HepG2 (cell line): ENCODE data around the gene USH2A. TPM values are rescaled to one million over a fixed set of nuclear protein-coding genes. Genes with fewer than 3 reads are reported as not detected.

Experiments
- ATAC-seq: fragments of 200-7000 bp; cut with Tn5 transposase; 3 replicates; pipeline ENCODE4 v1.9.1; 2020; ENCODE audit warnings: mild to moderate bottlenecking, moderate library complexity
- BruUV-seq: library from RNA; stranded (reverse); fragments of 400-500 nt; replicated peaks from 2 replicates; lab custom pipeline; 2021; lab: Mats Ljungman, UMichigan
- CTCF ChIA-PET: fragments of 300-600 bp; formaldehyde crosslinking; extraction: SDS; loops from one replicate; lab custom pipeline; 2021; ENCODE audit warnings: low total read pairs, inconsistent platforms, low intra/inter-chr PET ratio; lab: Yijun Ruan, JAX
- POLR2A ChIA-PET: fragments of 350-600 bp; sonication (Branson Sonifier 250); formaldehyde crosslinking; loops from one replicate; lab custom pipeline; 2020; ENCODE audit warnings: antibody characterized with exemption, inconsistent platforms; lab: Yijun Ruan, JAX
- DNase-seq: peaks from one replicate; pipeline ENCODE4 v3.0.0-alpha.2; 2015; ENCODE audit warnings: low spot score
- FAIRE-seq: peaks from 3 replicates; lab custom pipeline; 2011; peaks lifted over from hg19 to GRCh38; lab: Jason Lieb, UNC
- H2AFZ ChIP-seq: one replicate; pipeline ENCODE4 v1.6.1; 2011; ENCODE audit warnings: low read length, inconsistent platforms
- H3K27ac ChIP-seq: fragments of 300-600 bp; 3 replicates; pipeline ENCODE4 v1.8.0; 2011; ENCODE audit warnings: mixed run types, mild to moderate bottlenecking, mixed read lengths, low read length, inconsistent platforms; ENCODE audit not compliant: insufficient read depth; ENCODE audit errors: extremely low read length
- H3K27me3 ChIP-seq, 2 experiments: fragments of 200-600 bp in 1 of 2; 2 replicates in 1 of 2; 3 replicates in 1 of 2; pipeline versions ENCODE4 v1.6.0 to v1.8.0; 2011; ENCODE audit warnings: low read length in 2 of 2, mild to moderate bottlenecking in 2 of 2, moderate library complexity in 2 of 2, inconsistent platforms in 1 of 2; ENCODE audit not compliant: insufficient read depth in 2 of 2, control insufficient read depth in 1 of 2
- H3K36me3 ChIP-seq, 2 experiments: fragments of 200-600 bp in 1 of 2; replicated peaks in 1 of 2; 2 replicates in 1 of 2; 3 replicates in 1 of 2; pipeline versions ENCODE4 v1.5.1 to v1.8.0; 2011; ENCODE audit warnings: low read length in 2 of 2, inconsistent platforms in 1 of 2; ENCODE audit not compliant: insufficient read depth in 2 of 2, control insufficient read depth in 1 of 2
- H3K4me1 ChIP-seq: 2 replicates; pipeline ENCODE4 v1.5.1; 2012; ENCODE audit warnings: low read length, inconsistent platforms; ENCODE audit not compliant: insufficient read depth
- H3K4me2 ChIP-seq: 2 replicates; pipeline ENCODE4 v1.6.0; 2011; ENCODE audit warnings: low read depth, low read length, inconsistent platforms
- H3K4me3 ChIP-seq, 3 experiments: fragments of 200-600 bp in 1 of 3; sonication (generic), shearing (Covaris generic) in 1 of 3; replicated peaks in 1 of 3; 2 replicates each; pipeline ENCODE4 v1.5.1; 2011 to 2016; ENCODE audit warnings: low read length in 3 of 3, inconsistent platforms in 2 of 3, low read depth in 2 of 3, mild to moderate bottlenecking in 2 of 3, control low read depth in 1 of 3, mixed read lengths in 1 of 3; ENCODE audit not compliant: insufficient read depth in 1 of 3
- H3K79me2 ChIP-seq: one replicate; pipeline ENCODE4 v1.6.1; 2011; ENCODE audit warnings: low read length, inconsistent platforms; ENCODE audit not compliant: insufficient read depth
- H3K9ac ChIP-seq: 2 replicates; pipeline ENCODE4 v1.6.0; 2011; ENCODE audit warnings: mild to moderate bottlenecking, low read depth, low read length, inconsistent platforms; ENCODE audit not compliant: insufficient read depth
- H3K9me3 ChIP-seq: 2 replicates; pipeline ENCODE4 v1.5.1; 2012; ENCODE audit warnings: mild to moderate bottlenecking, low read length
- H4K20me1 ChIP-seq: 2 replicates; pipeline ENCODE4 v1.6.0; 2011; ENCODE audit warnings: inconsistent platforms, mild to moderate bottlenecking, low read length, moderate library complexity; ENCODE audit not compliant: insufficient read depth
- AGO2 ChIP-seq: fragments of 200-400 bp; formaldehyde crosslinking; optimal IDR thresholded peaks from 2 replicates; pipeline ENCODE3; 2017; ENCODE audit warnings: mild to moderate bottlenecking, low read depth, low read length, moderate library complexity
- BCL6 ChIP-seq: IDR thresholded peaks from 2 replicates; pipeline ENCODE4 v1.6.1; 2016; ENCODE audit warnings: missing genetic modification reagents, missing compliant biosample characterization
- BHLHE40 ChIP-seq: IDR thresholded peaks from 2 replicates; pipeline ENCODE4 v1.6.1; 2011; ENCODE audit warnings: low read length, improper control_type of control experiment
- NFIB ChIP-seq: sonication (generic); formaldehyde crosslinking; IDR thresholded peaks from 2 replicates; pipeline ENCODE4 v1.9.0; 2021; ENCODE audit warnings: missing genetic modification reagents, mild to moderate bottlenecking, borderline replicate concordance
- SP4 ChIP-seq: sonication (generic); formaldehyde crosslinking; IDR thresholded peaks from 2 replicates; pipeline ENCODE4 v1.8.1; 2023; ENCODE audit warnings: mild to moderate bottlenecking, missing genetic modification reagents
- TBL1XR1 ChIP-seq: fragments of 150-350 bp; IDR thresholded peaks from 2 replicates; pipeline ENCODE4 v1.6.1; 2014; ENCODE audit warnings: borderline replicate concordance, low read length; ENCODE audit not compliant: partially characterized antibody
- ZFP90 ChIP-seq: sonication (generic); formaldehyde crosslinking; IDR thresholded peaks from 2 replicates; pipeline ENCODE4 v1.8.0; 2022; ENCODE audit warnings: missing genetic modification reagents, mild to moderate bottlenecking, inconsistent platforms, borderline replicate concordance
- WGBS: methylation state at CpG from one replicate; pipeline ENCODE4 v1.1.6; 2017; ENCODE audit warnings: low lambda C conversion rate; 5-methylcytosine and 5-hydroxymethylcytosine counted together
- in situ Hi-C: cut with HindIII; loops from 2 replicates; pipeline ENCODE4 v1.10.0; 2017; ENCODE audit warnings: low pct_unique_long_range_greater_than_20kb; ENCODE audit not compliant: extremely low pct_ligation_motif_present
- intact Hi-C: fragments of 100-400 bp; cut with micrococcal nuclease; formaldehyde crosslinking; loops from one replicate; pipeline ENCODE4 v1.10.0; 2022; ENCODE audit not compliant: unreplicated experiment
- polyA plus RNA-seq, 8 experiments: library from polyadenylated mRNA; depleted of rRNA in 3 of 8; stranded (reverse) in 7 of 8; unstranded in 1 of 8; fragments of >200 nt; fragmentation: Illumina TruSeq in 4 of 8; extraction: Trizol in 4 of 8; gene quantifications; 2 replicates each; pipeline versions ENCODE4 v1.2.1 to v1.2.3, GENCODE V29; 2011 to 2016; ENCODE audit warnings: low read depth in 4 of 8, missing spikeins in 1 of 8, mixed read lengths in 1 of 8; ENCODE audit not compliant: insufficient read depth in 1 of 8
- total RNA-seq, 5 experiments: library from RNA; depleted of rRNA; stranded (reverse); fragments of >200 nt; fragmentation: Illumina TruSeq; extraction: Trizol; gene quantifications; 2 replicates each; pipeline ENCODE4 v1.2.3, GENCODE V29; 2016; ENCODE audit warnings: low read depth in 1 of 5
- TF ChIP-seq, protein P1 (sequence below): sonication (generic); formaldehyde crosslinking; IDR thresholded peaks from 2 replicates; pipeline ENCODE4 v1.5.0; 2020; ENCODE audit warnings: mild to moderate bottlenecking, missing genetic modification reagents

The USH2A gene
- total and polyA plus RNA-seq, 2 of the 13 experiments (the other 11 are each of a cell fraction or from before 2014, with no cell fraction given): 0.02 TPM; not detected in 1

GRCh38 chr1:215780641-215781040 is 642.6 kb downstream of the USH2A start:
- H3K9me3 ChIP-seq: no peaks in the 10 kb centered on the region
- no peaks in the 10 kb centered on the region for H3K27me3 ChIP-seq
- H3K4me3 ChIP-seq: no peak overlapping the region
- no peaks in the 10 kb centered on the region for H3K4me1 ChIP-seq
- no peak overlapping the region for H2AFZ ChIP-seq
- no peaks in the 10 kb centered on the region for H4K20me1 ChIP-seq
- H3K36me3 ChIP-seq: no peaks in the 10 kb centered on the region
- ChIA-PET POLR2A (no interaction called here), CTCF (no interaction called here)
- DNase-seq: no peak
- no peak for FAIRE-seq
- H3K27ac ChIP-seq: no peak overlapping the region
- in situ Hi-C loops (no loop called here), intact Hi-C loops (no loop called here)
- no peak for ATAC-seq
- H3K9ac ChIP-seq: no peak overlapping the region
- H3K79me2 ChIP-seq: no peaks in the 10 kb centered on the region
- BruUV-seq: no TSS peak
- TF ChIP-seq AGO2: no peak
- TF ChIP-seq SP4 (CRISPR knock-in tag): no peak
- no peak for TF ChIP-seq BCL6
- TF ChIP-seq, protein P1, sequence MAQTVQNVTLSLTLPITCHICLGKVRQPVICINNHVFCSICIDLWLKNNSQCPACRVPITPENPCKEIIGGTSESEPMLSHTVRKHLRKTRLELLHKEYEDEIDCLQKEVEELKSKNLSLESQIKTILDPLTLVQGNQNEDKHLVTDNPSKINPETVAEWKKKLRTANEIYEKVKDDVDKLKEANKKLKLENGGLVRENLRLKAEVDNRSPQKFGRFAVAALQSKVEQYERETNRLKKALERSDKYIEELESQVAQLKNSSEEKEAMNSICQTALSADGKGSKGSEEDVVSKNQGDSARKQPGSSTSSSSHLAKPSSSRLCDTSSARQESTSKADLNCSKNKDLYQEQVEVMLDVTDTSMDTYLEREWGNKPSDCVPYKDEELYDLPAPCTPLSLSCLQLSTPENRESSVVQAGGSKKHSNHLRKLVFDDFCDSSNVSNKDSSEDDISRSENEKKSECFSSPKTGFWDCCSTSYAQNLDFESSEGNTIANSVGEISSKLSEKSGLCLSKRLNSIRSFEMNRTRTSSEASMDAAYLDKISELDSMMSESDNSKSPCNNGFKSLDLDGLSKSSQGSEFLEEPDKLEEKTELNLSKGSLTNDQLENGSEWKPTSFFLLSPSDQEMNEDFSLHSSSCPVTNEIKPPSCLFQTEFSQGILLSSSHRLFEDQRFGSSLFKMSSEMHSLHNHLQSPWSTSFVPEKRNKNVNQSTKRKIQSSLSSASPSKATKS (CRISPR knock-in tag): no peak
- no peak for TF ChIP-seq TBL1XR1
- TF ChIP-seq BHLHE40: no peak
- no peak overlapping the region for H3K4me2 ChIP-seq

DNA sequence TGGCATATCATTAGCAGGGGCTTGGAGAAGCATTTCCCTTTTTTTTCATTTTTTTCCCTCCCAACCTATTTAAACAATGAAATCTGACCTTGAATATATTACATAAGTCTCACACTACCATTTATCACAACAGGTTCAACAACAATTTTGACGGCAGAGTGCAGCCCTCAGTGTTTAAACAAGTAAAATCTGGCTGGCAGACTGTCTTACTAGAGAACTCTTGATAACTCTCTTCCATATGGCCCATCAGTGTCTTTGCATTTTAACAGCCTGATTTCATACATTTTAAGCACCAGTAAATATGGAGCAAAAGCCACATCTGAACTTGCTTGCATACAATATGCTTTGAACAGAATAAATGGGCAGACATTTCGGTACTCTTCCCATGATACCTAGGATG is 643.1 kb downstream of the USH2A start:
- TF ChIP-seq NFIB (CRISPR knock-in tag): no peak
- no peak for TF ChIP-seq ZFP90 (CRISPR knock-in tag)
- TF ChIP-seq, all 625 proteins: peak for 0
- Histone ChIP-seq H4K20me1 (no peaks in the 10 kb centered on the region), H3K4me2 (no peak overlapping the region), H3K4me1 (no peaks in the 10 kb centered on the region), H3K36me3 (no peaks in the 10 kb centered on the region), H2AFZ (no peak overlapping the region), H3K9me3 (no peaks in the 10 kb centered on the region), H3K79me2 (no peaks in the 10 kb centered on the region), H3K27me3 (no peaks in the 10 kb centered on the region), H3K9ac (no peak overlapping the region), H3K4me3 (no peak overlapping the region), H3K27ac (no peak overlapping the region)
- FAIRE-seq (no peak), ATAC-seq (no peak), DNase-seq (no peak)
- ChIA-PET POLR2A (no interaction called here), CTCF (no interaction called here)
- in situ Hi-C loops: no loop called here
- no TSS peak for BruUV-seq
- intact Hi-C loops: no loop called here
- 27% methylated on average over 2 of the region's 2 CpGs for WGBS
